Measurements from ENCODE around the gene ACTN1. TPM values are rescaled to one million over a fixed set of nuclear protein-coding genes. Genes with fewer than 3 reads are reported as not detected.

The ACTN1 gene
- total RNA-seq, 1 donor, result 447 TPM

GRCh38 chr14:68960123-68960522 lies 19.0 kb downstream of the ACTN1 start:
- Histone ChIP-seq H3K4me3 (ENCODE audit: insufficient read depth, low read length) (no peak overlapping the region), H3K9me3 (ENCODE audit: low read depth, low read length) (no peaks in the 10 kb centered on the region), H3K4me2 (ENCODE audit: insufficient read depth, low read length) (no peak overlapping the region), H3K4me1 (ENCODE audit: insufficient read depth, low read length) (peaks cover 77% of the 10 kb centered on the region), H3K36me3 (ENCODE audit: insufficient read depth, low read length) (peaks cover 68% of the 10 kb centered on the region), H3K27ac (ENCODE audit: low read depth, low read length) (no peak overlapping the region), H4K20me1 (ENCODE audit: insufficient read depth, low read length) (peaks cover 99% of the 10 kb centered on the region), H3K79me2 (ENCODE audit: insufficient read depth, low read length) (peaks cover 100% of the 10 kb centered on the region), H2AFZ (ENCODE audit: low read length) (no peak overlapping the region), H3K27me3 (ENCODE audit: insufficient read depth, low read length) (no peaks in the 10 kb centered on the region)
- no peak for DNase-seq (ENCODE audit: insufficient read length, low spot score, missing footprints)
- no peak for TF ChIP-seq CTCF (IDR thresholded peaks at IDR 0.05; ENCODE audit: extremely low read depth, low read depth, low read length)

- H3K79me2 ChIP-seq (ENCODE audit: insufficient read depth, low read length), result peaks cover 100% of the 10 kb centered on the region
- peaks cover 82% of the 10 kb centered on the region for H3K4me1 ChIP-seq (ENCODE audit: insufficient read depth, low read length)
- DNase-seq (ENCODE audit: insufficient read length, low spot score, missing footprints), result no peak
- peaks cover 58% of the 10 kb centered on the region for H3K36me3 ChIP-seq (ENCODE audit: insufficient read depth, low read length)
- H2AFZ ChIP-seq (ENCODE audit: low read length), result no peak overlapping the region
- H3K4me3 ChIP-seq (ENCODE audit: insufficient read depth, low read length), result peak overlapping the region; percentile 11
- peak overlapping the region; percentile 73 for H3K27ac ChIP-seq (ENCODE audit: low read depth, low read length)
- H3K9me3 ChIP-seq (ENCODE audit: low read depth, low read length), result no peaks in the 10 kb centered on the region
- peak overlapping the region; percentile 49 for H3K4me2 ChIP-seq (ENCODE audit: insufficient read depth, low read length)
- no peak for TF ChIP-seq CTCF (IDR thresholded peaks at IDR 0.05; ENCODE audit: extremely low read depth, low read depth, low read length)
- peaks cover 96% of the 10 kb centered on the region for H4K20me1 ChIP-seq (ENCODE audit: insufficient read depth, low read length)
- H3K27me3 ChIP-seq (ENCODE audit: insufficient read depth, low read length), result no peaks in the 10 kb centered on the region
Measured at GRCh38 chr14:68959035-68959434, 20.1 kb downstream of the ACTN1 start.

- peaks cover 53% of the 10 kb centered on the region for H3K36me3 ChIP-seq (ENCODE audit: insufficient read depth, low read length)
- H3K4me3 ChIP-seq (ENCODE audit: insufficient read depth, low read length), result no peak overlapping the region
- no peak for TF ChIP-seq CTCF (IDR thresholded peaks at IDR 0.05; ENCODE audit: extremely low read depth, low read depth, low read length)
- DNase-seq (ENCODE audit: insufficient read length, low spot score, missing footprints), result no peak
- peak overlapping the region; percentile 49 for H3K4me2 ChIP-seq (ENCODE audit: insufficient read depth, low read length)
- H3K27me3 ChIP-seq (ENCODE audit: insufficient read depth, low read length), result no peaks in the 10 kb centered on the region
- peaks cover 91% of the 10 kb centered on the region for H4K20me1 ChIP-seq (ENCODE audit: insufficient read depth, low read length)
- peaks cover 100% of the 10 kb centered on the region for H3K79me2 ChIP-seq (ENCODE audit: insufficient read depth, low read length)
- H2AFZ ChIP-seq (ENCODE audit: low read length), result no peak overlapping the region
- peaks cover 87% of the 10 kb centered on the region for H3K4me1 ChIP-seq (ENCODE audit: insufficient read depth, low read length)
- peak overlapping the region; percentile 73 for H3K27ac ChIP-seq (ENCODE audit: low read depth, low read length)
- no peaks in the 10 kb centered on the region for H3K9me3 ChIP-seq (ENCODE audit: low read depth, low read length)
Measured at GRCh38 chr14:68958553-68958952, 20.5 kb downstream of the ACTN1 start.

- no peaks in the 10 kb centered on the region for H3K27me3 ChIP-seq (ENCODE audit: insufficient read depth, low read length)
- peaks cover 90% of the 10 kb centered on the region for H4K20me1 ChIP-seq (ENCODE audit: insufficient read depth, low read length)
- no peak for DNase-seq (ENCODE audit: insufficient read length, low spot score, missing footprints)
- no peak for TF ChIP-seq CTCF (IDR thresholded peaks at IDR 0.05; ENCODE audit: extremely low read depth, low read depth, low read length)
- H3K4me2 ChIP-seq (ENCODE audit: insufficient read depth, low read length), result peak overlapping the region; percentile 21
- no peak overlapping the region for H2AFZ ChIP-seq (ENCODE audit: low read length)
- no peak overlapping the region for H3K4me3 ChIP-seq (ENCODE audit: insufficient read depth, low read length)
- H3K27ac ChIP-seq (ENCODE audit: low read depth, low read length), result peak overlapping the region; percentile 73
- no peaks in the 10 kb centered on the region for H3K9me3 ChIP-seq (ENCODE audit: low read depth, low read length)
- H3K36me3 ChIP-seq (ENCODE audit: insufficient read depth, low read length), result peaks cover 48% of the 10 kb centered on the region
- H3K79me2 ChIP-seq (ENCODE audit: insufficient read depth, low read length), result peaks cover 99% of the 10 kb centered on the region
- peaks cover 87% of the 10 kb centered on the region for H3K4me1 ChIP-seq (ENCODE audit: insufficient read depth, low read length)
Measured at GRCh38 chr14:68957775-68958174, 21.3 kb downstream of the ACTN1 start.
